Esophagus muscularis mucosa (tissue), 4 donors: ENCODE results near the gene GDF7. TPM values are rescaled to one million over a fixed set of nuclear protein-coding genes. Genes with fewer than 3 reads are reported as not detected.

Experiments
- DNase-seq: peaks from one replicate; pipeline ENCODE4 v3.0.0-alpha.2; 2017; ENCODE audit errors: extremely low spot score
- H3K27ac ChIP-seq, 4 donors: fragments of 200-600 bp; sonication (generic); replicated peaks in 1 of 4; 1 replicate in 3 of 4; 2 replicates in 1 of 4; pipeline ENCODE4 v1.5.1; 2016 to 2019; ENCODE audit warnings: mild to moderate bottlenecking in 1 of 4
- H3K27me3 ChIP-seq, 4 donors: fragments of 200-600 bp; sonication (generic); one replicate each; pipeline versions ENCODE4 v1.5.1 to v1.6.0; 2016 to 2019
- H3K36me3 ChIP-seq, 4 donors: fragments of 200-600 bp; sonication (generic); one replicate each; pipeline ENCODE4 v1.5.1; 2016 to 2019
- H3K4me1 ChIP-seq, 4 donors: fragments of 200-600 bp; sonication (generic); one replicate each; pipeline ENCODE4 v1.5.1; 2016 to 2019
- H3K4me3 ChIP-seq, 4 donors: fragments of 200-600 bp; sonication (generic); 1 replicate in 2 of 4; 2 replicates in 2 of 4; pipeline ENCODE4 v1.5.1; 2016 to 2019; ENCODE audit warnings: mild to moderate bottlenecking in 4 of 4, moderate library complexity in 1 of 4
- H3K9me3 ChIP-seq, 4 donors: fragments of 200-600 bp; sonication (generic); 1 replicate in 3 of 4; 2 replicates in 1 of 4; pipeline ENCODE4 v1.5.1; 2016 to 2019
- CTCF ChIP-seq, 3 experiments: fragments of 200-600 bp in 2 of 3; fragments of 450-650 bp in 1 of 3; sonication (generic) in 2 of 3; IDR thresholded peaks; one replicate each; pipeline ENCODE4 v1.5.1; 2017 to 2019; ENCODE audit warnings: antibody characterized with exemption in 3 of 3, mild to moderate bottlenecking in 2 of 3, moderate library complexity in 1 of 3
- EP300 ChIP-seq: sonication (generic); formaldehyde crosslinking; IDR thresholded peaks from one replicate; pipeline ENCODE4 v1.6.1; 2017; ENCODE audit warnings: antibody characterized with exemption
- POLR2A ChIP-seq: fragments of 450-650 bp; IDR thresholded peaks from one replicate; pipeline ENCODE4 v1.6.1; 2017; ENCODE audit warnings: antibody characterized with exemption, moderate library complexity, mild to moderate bottlenecking, low read depth
- POLR2AphosphoS5 ChIP-seq, 2 donors: sonication (generic); formaldehyde crosslinking; IDR thresholded peaks; one replicate each; pipeline ENCODE4 v1.6.1; 2017; ENCODE audit warnings: antibody characterized with exemption in 2 of 2
- WGBS: methylation state at CpG from one replicate; pipeline ENCODE4 v1.1.5; 2018; 5-methylcytosine and 5-hydroxymethylcytosine counted together
- intact Hi-C: fragments of 100-400 bp; cut with DNase I; formaldehyde crosslinking; loops from one replicate; pipeline ENCODE4 v1.15.1; 2023
- total RNA-seq, 4 donors: library from RNA; depleted of rRNA; stranded (reverse); fragments of >200 nt; gene quantifications; one replicate each; pipeline versions ENCODE4 v1.1.0 to v1.2.1, GENCODE V29; 2016

The GDF7 gene
- total RNA-seq, 4 donors from 2014 or later, result 2.7 to 10.4 (median 7.4) TPM

GRCh38 chr2:20662308-20662937, 4.5 kb upstream of the GDF7 start:
- Histone ChIP-seq H3K9me3 (no peaks in the 10 kb centered on the region), H3K4me3 (no peak overlapping the region), H3K27me3 (peaks cover 4 to 68% (median 27%) of the 10 kb centered on the region in 4 donors), H3K27ac (no peak overlapping the region), H3K4me1 (peaks cover 15 to 42% (median 36%) of the 10 kb centered on the region in 4 donors), H3K36me3 (no peaks in the 10 kb centered on the region)
- intact Hi-C loops, result loop anchor here (2.0 to 10.0 kb wide), 2 partner anchors 162 to 302 kb away; partner anchors contain the start of gene LDAH
- DNase-seq, result no peak
- TF ChIP-seq EP300, result no peak
- 83% methylated on average over 3 of the region's 5 CpGs for WGBS

- Histone ChIP-seq H3K4me3 (no peak overlapping the region), H3K36me3 (no peaks in the 10 kb centered on the region), H3K27me3 (peaks cover 4 to 78% (median 35%) of the 10 kb centered on the region in 4 donors), H3K27ac (no peak overlapping the region), H3K9me3 (no peaks in the 10 kb centered on the region), H3K4me1 (peaks cover 18 to 49% (median 44%) of the 10 kb centered on the region in 4 donors)
- TF ChIP-seq POLR2AphosphoS5 (IDR thresholded peaks at IDR 0.05), result no peak
- no peak for TF ChIP-seq EP300
- TF ChIP-seq POLR2A, result no peak
- no peak for TF ChIP-seq CTCF (IDR thresholded peaks at IDR 0.05)
- no peak for DNase-seq
- intact Hi-C loops, result loop anchor here (2.0 to 10.0 kb wide), 3 partner anchors 161 to 449 kb away; partner anchors contain the start of gene LDAH
- WGBS, result 59% methylated on average over 6 of the region's 7 CpGs
Measured at GRCh38 chr2:20663196-20664070, 3.5 kb upstream of the GDF7 start.

- Histone ChIP-seq H3K4me1 (peaks cover 18 to 51% (median 40%) of the 10 kb centered on the region in 4 donors), H3K4me3 (no peak overlapping the region), H3K27me3 (peaks cover 4 to 84% (median 37%) of the 10 kb centered on the region in 4 donors), H3K9me3 (no peaks in the 10 kb centered on the region), H3K27ac (no peak overlapping the region), H3K36me3 (no peaks in the 10 kb centered on the region)
- 61% methylated on average over 2 of the region's 2 CpGs for WGBS
- DNase-seq, result no peak
- intact Hi-C loops, result loop anchor here (2.0 to 10.0 kb wide), 2 partner anchors 161 to 449 kb away; partner anchors contain the start of gene LDAH
- TF ChIP-seq POLR2A (no peak), POLR2AphosphoS5 (IDR thresholded peaks at IDR 0.05) (no peak), CTCF (IDR thresholded peaks at IDR 0.05) (no peak), EP300 (no peak)
Measured at GRCh38 chr2:20664071-20664390, 2.9 kb upstream of the GDF7 start.

GRCh38 chr2:20664431-20665242, 2.3 kb upstream of the GDF7 start:
- intact Hi-C loops, result loop anchor here (2.0 to 10.0 kb wide), 2 partner anchors 160 to 448 kb away; partner anchors contain the start of gene LDAH
- TF ChIP-seq POLR2AphosphoS5 (IDR thresholded peaks at IDR 0.05), result no peak
- no peak for TF ChIP-seq EP300
- no peak for TF ChIP-seq POLR2A
- no peak for TF ChIP-seq CTCF (IDR thresholded peaks at IDR 0.05)
- no peak for DNase-seq
- peak overlapping the region in 3 of 4 donors; percentile 53 to 68 (median 55) for H3K4me3 ChIP-seq
- H3K36me3 ChIP-seq, result no peaks in the 10 kb centered on the region
- peaks cover 4 to 90% (median 42%) of the 10 kb centered on the region in 4 donors for H3K27me3 ChIP-seq
- WGBS, result 49% methylated on average over 12 of the region's 17 CpGs
- peaks cover 18 to 54% (median 39%) of the 10 kb centered on the region in 4 donors for H3K4me1 ChIP-seq
- H3K27ac ChIP-seq, result no peak overlapping the region
- H3K9me3 ChIP-seq, result no peaks in the 10 kb centered on the region
